Stomach (tissue), 4 donors: ENCODE data around the gene RTKN.

Experiments used
- EP300 ChIP-seq: sonication (generic); formaldehyde crosslinking; IDR thresholded peaks from one replicate; pipeline ENCODE4 v1.6.1; 2017; ENCODE audit warnings: antibody characterized with exemption
- POLR2A ChIP-seq, 4 donors: fragments of 450-650 bp; IDR thresholded peaks; one replicate each; pipeline ENCODE4 v1.6.1; 2016; ENCODE audit warnings: antibody characterized with exemption in 4 of 4, control low read depth in 2 of 4, mild to moderate bottlenecking in 1 of 4, moderate library complexity in 1 of 4
- TF ChIP-seq, protein P1 (sequence below), 7 experiments: fragments of 450-650 bp in 4 of 7; fragments of 200-600 bp in 3 of 7; sonication (generic) in 3 of 7; IDR thresholded peaks; one replicate each; pipeline ENCODE4 v1.5.1; 2016 to 2019; ENCODE audit warnings: antibody characterized with exemption in 7 of 7, control low read depth in 2 of 7, mild to moderate bottlenecking in 1 of 7

DNA sequence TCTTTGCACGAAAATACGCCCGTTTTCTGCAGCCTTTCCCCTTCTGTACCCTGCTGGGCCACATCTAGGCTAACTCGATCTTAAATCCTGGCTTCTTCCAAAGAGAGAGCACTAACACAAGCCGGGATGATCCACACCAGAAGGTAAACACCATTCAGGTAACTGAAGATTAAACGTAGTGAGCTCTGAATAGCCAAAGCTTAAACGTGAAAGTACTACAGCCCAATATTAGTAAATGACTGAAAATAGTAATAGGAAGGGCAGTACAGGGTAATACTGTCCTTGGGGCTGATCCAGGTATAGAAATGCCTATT lies 31.2 kb upstream of the RTKN start:
- no peak for TF ChIP-seq EP300
- TF ChIP-seq, protein P1, sequence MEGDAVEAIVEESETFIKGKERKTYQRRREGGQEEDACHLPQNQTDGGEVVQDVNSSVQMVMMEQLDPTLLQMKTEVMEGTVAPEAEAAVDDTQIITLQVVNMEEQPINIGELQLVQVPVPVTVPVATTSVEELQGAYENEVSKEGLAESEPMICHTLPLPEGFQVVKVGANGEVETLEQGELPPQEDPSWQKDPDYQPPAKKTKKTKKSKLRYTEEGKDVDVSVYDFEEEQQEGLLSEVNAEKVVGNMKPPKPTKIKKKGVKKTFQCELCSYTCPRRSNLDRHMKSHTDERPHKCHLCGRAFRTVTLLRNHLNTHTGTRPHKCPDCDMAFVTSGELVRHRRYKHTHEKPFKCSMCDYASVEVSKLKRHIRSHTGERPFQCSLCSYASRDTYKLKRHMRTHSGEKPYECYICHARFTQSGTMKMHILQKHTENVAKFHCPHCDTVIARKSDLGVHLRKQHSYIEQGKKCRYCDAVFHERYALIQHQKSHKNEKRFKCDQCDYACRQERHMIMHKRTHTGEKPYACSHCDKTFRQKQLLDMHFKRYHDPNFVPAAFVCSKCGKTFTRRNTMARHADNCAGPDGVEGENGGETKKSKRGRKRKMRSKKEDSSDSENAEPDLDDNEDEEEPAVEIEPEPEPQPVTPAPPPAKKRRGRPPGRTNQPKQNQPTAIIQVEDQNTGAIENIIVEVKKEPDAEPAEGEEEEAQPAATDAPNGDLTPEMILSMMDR (IDR thresholded peaks at IDR 0.05), result no peak
- no peak for TF ChIP-seq POLR2A (IDR thresholded peaks at IDR 0.05)
